ENCODE results near the gene ABCC10.

The ABCC10 gene

DNA sequence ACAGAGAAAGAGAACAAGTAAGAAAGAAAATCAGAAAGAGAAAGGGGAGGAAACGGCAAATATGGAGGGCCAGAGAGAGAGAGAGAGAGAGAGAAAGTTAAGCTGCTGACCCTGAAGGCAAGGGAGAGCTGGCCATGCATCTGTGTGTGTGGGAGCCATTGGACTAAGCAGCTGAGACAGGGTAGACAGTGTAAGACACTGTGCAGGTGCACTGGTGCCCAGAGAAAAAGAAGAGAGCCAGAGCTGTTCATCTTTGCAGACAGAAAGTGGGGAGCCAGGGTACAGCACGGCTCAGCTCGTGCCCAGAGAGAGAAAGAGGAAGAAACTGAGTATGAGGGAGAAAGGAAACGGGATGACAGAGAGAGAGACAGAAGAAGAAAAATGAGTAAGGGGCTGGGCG lies 33.7 kb upstream of the ABCC10 start:
- no peak overlapping the region for H4K8ac ChIP-seq (ENCODE audit: low read depth, low read length)
- no peaks in the 10 kb centered on the region for H3K79me2 ChIP-seq (ENCODE audit: control insufficient read depth, insufficient read depth, low read length)
- no peak overlapping the region for H2BK15ac ChIP-seq (replicated peaks; ENCODE audit: low read depth)
- no peak overlapping the region for H3K9ac ChIP-seq (ENCODE audit: low read length)
- H3K23ac ChIP-seq (ENCODE audit: low read length), result no peak overlapping the region
- no peaks in the 10 kb centered on the region for H3K79me1 ChIP-seq (ENCODE audit: low read length)
- H3K36me3 ChIP-seq (ENCODE audit: control insufficient read depth, insufficient read depth, low read length), result no peaks in the 10 kb centered on the region
- no peaks in the 10 kb centered on the region for H3K4me1 ChIP-seq (ENCODE audit: control insufficient read depth, low read depth, low read length)
- H3K18ac ChIP-seq (ENCODE audit: low read length), result no peak overlapping the region
- no peak overlapping the region for H2AK5ac ChIP-seq (ENCODE audit: low read length)
- H3K27me3 ChIP-seq (ENCODE audit: insufficient read depth, low read length, poor library complexity), result no peaks in the 10 kb centered on the region
- no peak overlapping the region for H3K4me2 ChIP-seq (ENCODE audit: low read length)
- no peak overlapping the region for H2BK5ac ChIP-seq (ENCODE audit: low read length)
- no peak overlapping the region for H4K5ac ChIP-seq (ENCODE audit: low read length)
- no peak overlapping the region for H2BK120ac ChIP-seq (ENCODE audit: low read depth, low read length)
- H3K27ac ChIP-seq (ENCODE audit: low read depth, low read length), result no peak overlapping the region
- no peak for DNase-seq
- no CpG with 5 or more reads among the region's 5 CpGs for WGBS (ENCODE audit: extremely low coverage, insufficient coverage, low lambda C conversion rate)
- no peak overlapping the region for H3K4me3 ChIP-seq (ENCODE audit: low read length)
- H3K56ac ChIP-seq (ENCODE audit: low read length), result no peak overlapping the region
- H3K4ac ChIP-seq (ENCODE audit: low read depth, low read length), result no peak overlapping the region

- no peak overlapping the region for H2AK5ac ChIP-seq (ENCODE audit: low read length)
- no peaks in the 10 kb centered on the region for H3K4me1 ChIP-seq (ENCODE audit: control insufficient read depth, low read depth, low read length)
- H3K18ac ChIP-seq (ENCODE audit: low read length), result no peak overlapping the region
- no peak for DNase-seq
- H3K4me2 ChIP-seq (ENCODE audit: low read length), result no peak overlapping the region
- H3K56ac ChIP-seq (ENCODE audit: low read length), result no peak overlapping the region
- H4K5ac ChIP-seq (ENCODE audit: low read length), result no peak overlapping the region
- H3K27me3 ChIP-seq (ENCODE audit: insufficient read depth, low read length, poor library complexity), result no peaks in the 10 kb centered on the region
- no peak overlapping the region for H4K8ac ChIP-seq (ENCODE audit: low read depth, low read length)
- no peak overlapping the region for H3K23ac ChIP-seq (ENCODE audit: low read length)
- H3K4ac ChIP-seq (ENCODE audit: low read depth, low read length), result no peak overlapping the region
- no peaks in the 10 kb centered on the region for H3K79me2 ChIP-seq (ENCODE audit: control insufficient read depth, insufficient read depth, low read length)
- no peaks in the 10 kb centered on the region for H3K79me1 ChIP-seq (ENCODE audit: low read length)
- no peak overlapping the region for H2BK5ac ChIP-seq (ENCODE audit: low read length)
- no peak overlapping the region for H2BK15ac ChIP-seq (replicated peaks; ENCODE audit: low read depth)
- no peak overlapping the region for H2BK120ac ChIP-seq (ENCODE audit: low read depth, low read length)
- no peak overlapping the region for H3K4me3 ChIP-seq (ENCODE audit: low read length)
- no CpG with 5 or more reads among the region's 4 CpGs for WGBS (ENCODE audit: extremely low coverage, insufficient coverage, low lambda C conversion rate)
- H3K27ac ChIP-seq (ENCODE audit: low read depth, low read length), result no peak overlapping the region
- H3K9ac ChIP-seq (ENCODE audit: low read length), result no peak overlapping the region
- no peaks in the 10 kb centered on the region for H3K36me3 ChIP-seq (ENCODE audit: control insufficient read depth, insufficient read depth, low read length)
These were observed 32.4 kb upstream of the ABCC10 start for GRCh38 chr6:43394982-43395381.

- Histone ChIP-seq H3K23ac (ENCODE audit: low read length) (no peak overlapping the region), H3K4me3 (ENCODE audit: low read length) (no peak overlapping the region), H3K79me1 (ENCODE audit: low read length) (no peaks in the 10 kb centered on the region), H4K5ac (ENCODE audit: low read length) (no peak overlapping the region), H2BK120ac (ENCODE audit: low read depth, low read length) (no peak overlapping the region), H3K18ac (ENCODE audit: low read length) (no peak overlapping the region), H4K8ac (ENCODE audit: low read depth, low read length) (no peak overlapping the region), H2BK15ac (replicated peaks; ENCODE audit: low read depth) (no peak overlapping the region), H3K9ac (ENCODE audit: low read length) (no peak overlapping the region), H3K4ac (ENCODE audit: low read depth, low read length) (no peak overlapping the region), H3K79me2 (ENCODE audit: control insufficient read depth, insufficient read depth, low read length) (no peaks in the 10 kb centered on the region), H3K56ac (ENCODE audit: low read length) (peak overlapping the region; percentile 25), H3K27ac (ENCODE audit: low read depth, low read length) (no peak overlapping the region), H2BK5ac (ENCODE audit: low read length) (no peak overlapping the region), H3K4me2 (ENCODE audit: low read length) (no peak overlapping the region), H3K4me1 (ENCODE audit: control insufficient read depth, low read depth, low read length) (no peaks in the 10 kb centered on the region), H3K36me3 (ENCODE audit: control insufficient read depth, insufficient read depth, low read length) (no peaks in the 10 kb centered on the region), H2AK5ac (ENCODE audit: low read length) (no peak overlapping the region), H3K27me3 (ENCODE audit: insufficient read depth, low read length, poor library complexity) (no peaks in the 10 kb centered on the region)
- WGBS (ENCODE audit: extremely low coverage, insufficient coverage, low lambda C conversion rate), result no CpG with 5 or more reads among the region's 4 CpGs
- no peak for DNase-seq
These were observed 31.6 kb upstream of the ABCC10 start for GRCh38 chr6:43395776-43396175.

- Histone ChIP-seq H2BK15ac (replicated peaks; ENCODE audit: low read depth) (no peak overlapping the region), H3K79me2 (ENCODE audit: control insufficient read depth, insufficient read depth, low read length) (no peaks in the 10 kb centered on the region), H3K4me2 (ENCODE audit: low read length) (no peak overlapping the region), H3K9ac (ENCODE audit: low read length) (no peak overlapping the region), H2AK5ac (ENCODE audit: low read length) (no peak overlapping the region), H3K36me3 (ENCODE audit: control insufficient read depth, insufficient read depth, low read length) (no peaks in the 10 kb centered on the region), H3K18ac (ENCODE audit: low read length) (no peak overlapping the region), H3K56ac (ENCODE audit: low read length) (no peak overlapping the region), H3K4me3 (ENCODE audit: low read length) (no peak overlapping the region), H2BK120ac (ENCODE audit: low read depth, low read length) (no peak overlapping the region), H4K5ac (ENCODE audit: low read length) (no peak overlapping the region), H3K27me3 (ENCODE audit: insufficient read depth, low read length, poor library complexity) (no peaks in the 10 kb centered on the region), H3K27ac (ENCODE audit: low read depth, low read length) (no peak overlapping the region), H3K79me1 (ENCODE audit: low read length) (no peaks in the 10 kb centered on the region), H3K4ac (ENCODE audit: low read depth, low read length) (no peak overlapping the region), H3K23ac (ENCODE audit: low read length) (no peak overlapping the region), H3K4me1 (ENCODE audit: control insufficient read depth, low read depth, low read length) (no peaks in the 10 kb centered on the region), H4K8ac (ENCODE audit: low read depth, low read length) (no peak overlapping the region), H2BK5ac (ENCODE audit: low read length) (no peak overlapping the region)
- no peak for DNase-seq
- no CpG with 5 or more reads among the region's 6 CpGs for WGBS (ENCODE audit: extremely low coverage, insufficient coverage, low lambda C conversion rate)
These were observed 30.8 kb upstream of the ABCC10 start for GRCh38 chr6:43396408-43397149.

DNA sequence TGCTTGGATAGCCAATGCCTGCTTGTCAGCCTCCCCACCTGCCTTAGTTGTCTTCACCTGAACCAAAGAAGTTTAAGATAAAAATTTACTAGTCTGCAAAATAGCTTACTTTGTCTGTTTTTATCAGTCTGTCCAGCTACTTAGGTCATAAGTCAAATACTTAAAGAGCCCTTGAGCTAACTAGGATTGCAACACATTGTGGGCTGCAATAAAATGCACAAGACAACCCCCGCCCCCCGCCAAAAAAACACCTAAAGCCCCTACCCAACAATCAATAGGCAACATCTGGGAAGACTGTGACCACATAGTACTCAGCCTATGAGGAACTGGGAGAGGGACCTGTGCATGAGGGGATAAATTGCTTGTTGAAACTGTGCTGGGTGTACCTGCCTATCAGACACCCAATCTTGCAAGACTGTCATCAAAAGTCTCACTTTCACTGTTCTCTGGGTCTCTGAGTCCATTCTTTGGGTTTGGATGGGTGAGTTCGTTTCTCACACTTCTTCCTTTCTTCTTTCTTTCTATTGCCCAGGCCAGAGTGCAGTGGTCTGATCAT lies 27.3 kb upstream of the ABCC10 start:
- no peak for DNase-seq
- Histone ChIP-seq H3K36me3 (ENCODE audit: control insufficient read depth, insufficient read depth, low read length) (no peaks in the 10 kb centered on the region), H3K4me2 (ENCODE audit: low read length) (no peak overlapping the region), H3K56ac (ENCODE audit: low read length) (no peak overlapping the region), H3K18ac (ENCODE audit: low read length) (no peak overlapping the region), H3K79me2 (ENCODE audit: control insufficient read depth, insufficient read depth, low read length) (no peaks in the 10 kb centered on the region), H2BK5ac (ENCODE audit: low read length) (no peak overlapping the region), H3K4me1 (ENCODE audit: control insufficient read depth, low read depth, low read length) (no peaks in the 10 kb centered on the region), H2BK120ac (ENCODE audit: low read depth, low read length) (no peak overlapping the region), H2AK5ac (ENCODE audit: low read length) (no peak overlapping the region), H3K4me3 (ENCODE audit: low read length) (no peak overlapping the region), H4K5ac (ENCODE audit: low read length) (no peak overlapping the region), H3K79me1 (ENCODE audit: low read length) (no peaks in the 10 kb centered on the region), H3K9ac (ENCODE audit: low read length) (no peak overlapping the region), H3K27ac (ENCODE audit: low read depth, low read length) (no peak overlapping the region), H3K27me3 (ENCODE audit: insufficient read depth, low read length, poor library complexity) (no peaks in the 10 kb centered on the region), H2BK15ac (replicated peaks; ENCODE audit: low read depth) (no peak overlapping the region), H3K4ac (ENCODE audit: low read depth, low read length) (no peak overlapping the region), H4K8ac (ENCODE audit: low read depth, low read length) (no peak overlapping the region), H3K23ac (ENCODE audit: low read length) (no peak overlapping the region)
- WGBS (ENCODE audit: extremely low coverage, insufficient coverage, low lambda C conversion rate), result no CpG with 5 or more reads among the region's 3 CpGs

- H2BK120ac ChIP-seq (ENCODE audit: low read depth, low read length), result no peak overlapping the region
- no CpG with 5 or more reads among the region's 3 CpGs for WGBS (ENCODE audit: extremely low coverage, insufficient coverage, low lambda C conversion rate)
These were observed 25.6 kb upstream of the ABCC10 start for GRCh38 chr6:43401730-43402129.

More at GRCh38 chr6:43401730-43402129, 25.6 kb upstream of the ABCC10 start:
- Histone ChIP-seq H3K27ac (ENCODE audit: low read depth, low read length) (no peak overlapping the region), H2BK15ac (replicated peaks; ENCODE audit: low read depth) (no peak overlapping the region), H2AK5ac (ENCODE audit: low read length) (no peak overlapping the region), H3K23ac (ENCODE audit: low read length) (no peak overlapping the region), H3K9ac (ENCODE audit: low read length) (no peak overlapping the region), H3K4me2 (ENCODE audit: low read length) (no peak overlapping the region), H3K4ac (ENCODE audit: low read depth, low read length) (no peak overlapping the region), H3K79me2 (ENCODE audit: control insufficient read depth, insufficient read depth, low read length) (no peaks in the 10 kb centered on the region), H3K4me1 (ENCODE audit: control insufficient read depth, low read depth, low read length) (no peaks in the 10 kb centered on the region), H3K36me3 (ENCODE audit: control insufficient read depth, insufficient read depth, low read length) (no peaks in the 10 kb centered on the region), H4K5ac (ENCODE audit: low read length) (no peak overlapping the region), H3K18ac (ENCODE audit: low read length) (no peak overlapping the region), H4K8ac (ENCODE audit: low read depth, low read length) (no peak overlapping the region), H2BK5ac (ENCODE audit: low read length) (no peak overlapping the region), H3K27me3 (ENCODE audit: insufficient read depth, low read length, poor library complexity) (no peaks in the 10 kb centered on the region), H3K4me3 (ENCODE audit: low read length) (no peak overlapping the region), H3K56ac (ENCODE audit: low read length) (no peak overlapping the region), H3K79me1 (ENCODE audit: low read length) (no peaks in the 10 kb centered on the region)
- DNase-seq, result no peak

All from mesendoderm (in vitro differentiated cells).